ENCODE results near the gene TSHZ3.

TSHZ3 gene

DNA sequence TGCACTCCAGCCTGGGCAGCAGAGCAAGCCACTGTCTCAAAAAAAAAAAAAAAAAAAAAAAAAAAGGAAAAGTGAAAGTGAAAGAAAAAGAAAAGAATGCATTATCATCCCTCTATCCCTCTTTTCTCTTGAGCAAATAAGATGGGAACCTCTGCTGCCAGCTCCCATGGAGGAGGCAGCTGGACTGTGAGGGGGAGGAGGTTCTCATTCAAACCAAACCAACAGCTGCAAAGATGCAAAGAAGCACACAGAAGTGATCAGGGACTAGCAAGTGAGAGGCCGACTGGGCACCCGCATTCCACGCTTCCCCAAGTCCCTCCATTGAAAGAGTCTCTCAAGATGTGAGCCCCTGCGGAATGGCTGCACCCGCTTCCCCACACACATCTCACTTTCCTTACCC, 63.5 kb downstream of the TSHZ3 start:
- no peak for DNase-seq

DNA sequence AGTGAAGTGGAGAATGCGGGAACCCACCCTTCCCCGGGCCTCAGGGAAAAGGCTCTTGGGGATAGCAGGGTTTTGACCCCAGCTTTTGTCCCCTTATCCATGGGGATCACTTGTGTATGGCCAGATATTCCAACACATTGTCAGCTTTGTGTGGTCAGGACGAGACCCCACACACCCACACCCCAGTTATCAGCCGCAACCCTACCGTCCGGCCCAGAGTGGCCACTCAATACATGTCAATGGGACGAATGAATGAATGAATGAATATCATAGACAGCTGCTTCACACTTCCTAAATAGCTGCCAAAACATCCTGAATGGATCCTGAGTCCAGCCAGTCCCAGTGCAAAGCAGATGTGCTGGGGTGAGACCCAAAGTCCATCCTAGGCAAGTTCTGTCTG, 64.6 kb downstream of the TSHZ3 start:
- DNase-seq: no peak

DNA sequence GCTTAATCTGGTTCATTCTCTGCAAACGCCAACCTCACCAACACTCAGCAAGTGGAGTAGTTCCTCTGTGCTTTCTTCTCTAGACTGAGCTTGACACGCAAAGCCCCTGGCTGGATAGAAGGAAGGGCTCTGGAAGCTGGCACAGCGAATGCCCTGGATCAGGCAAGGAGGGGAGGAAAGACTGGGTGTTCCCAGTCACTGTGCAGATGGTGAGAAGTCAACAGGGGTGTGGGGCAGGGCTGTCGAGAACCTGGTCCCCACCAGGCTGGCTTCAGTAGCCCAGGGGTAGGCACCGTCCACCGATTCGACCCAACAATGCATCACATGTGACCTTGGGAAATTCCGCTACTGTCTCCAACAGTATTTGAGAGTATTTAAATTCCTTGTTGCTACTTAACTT, 65.5 kb downstream of the TSHZ3 start:
- DNase-seq: no peak

DNA sequence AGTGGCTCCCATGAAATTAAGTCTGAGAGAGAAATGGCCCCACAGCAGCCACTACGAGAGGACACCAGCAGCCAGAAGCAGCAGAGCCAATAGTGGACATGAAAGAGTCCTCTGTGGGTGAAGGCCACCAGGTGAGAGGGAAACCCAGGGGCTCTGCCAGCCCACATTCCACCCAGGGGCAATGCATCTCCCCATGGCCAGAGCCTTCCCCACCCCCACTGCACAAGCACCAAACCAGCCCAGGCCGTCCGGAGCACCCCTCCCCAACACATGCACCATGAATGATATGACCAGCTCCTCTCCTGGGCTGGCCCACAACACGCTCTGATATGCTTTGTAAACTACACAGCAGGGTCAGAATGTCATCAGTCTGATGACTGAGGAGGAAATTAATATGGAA, 66.9 kb downstream of the TSHZ3 start:
- no peak for DNase-seq

DNA sequence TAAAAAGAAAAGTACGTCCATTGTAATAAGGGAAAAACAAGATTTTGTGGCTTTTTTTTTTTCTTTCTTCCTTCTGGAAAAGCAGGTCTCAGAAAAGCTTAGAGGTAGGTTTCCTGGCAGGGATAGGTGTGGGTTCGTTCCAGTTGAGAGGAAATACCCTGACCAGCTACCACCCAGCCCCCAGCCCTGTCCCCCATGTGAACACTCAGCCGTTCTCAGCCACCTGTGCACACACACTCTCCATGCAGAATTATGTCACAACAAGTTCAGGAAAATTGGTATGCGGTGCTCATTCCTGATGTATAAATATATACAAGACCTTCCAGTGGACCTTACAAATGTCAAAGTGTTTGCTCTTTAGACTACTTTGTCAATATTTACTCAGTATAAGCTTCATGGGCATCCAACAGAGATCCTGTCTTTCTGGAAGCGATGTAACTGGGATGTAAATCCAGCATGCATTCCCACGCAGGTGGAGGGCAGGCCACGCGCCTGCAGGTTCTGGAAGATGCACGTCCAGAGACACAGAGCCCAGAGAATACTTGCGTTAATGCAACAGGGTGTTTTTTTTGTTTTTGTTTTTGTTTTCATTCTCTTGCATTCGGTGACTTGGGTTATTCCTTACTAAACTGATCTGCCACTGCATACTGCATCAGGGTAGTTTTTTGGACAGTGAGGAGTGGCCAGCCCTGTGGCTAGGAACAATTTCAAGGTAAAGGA, 68.8 kb downstream of the TSHZ3 start:
- no peak for DNase-seq

DNA sequence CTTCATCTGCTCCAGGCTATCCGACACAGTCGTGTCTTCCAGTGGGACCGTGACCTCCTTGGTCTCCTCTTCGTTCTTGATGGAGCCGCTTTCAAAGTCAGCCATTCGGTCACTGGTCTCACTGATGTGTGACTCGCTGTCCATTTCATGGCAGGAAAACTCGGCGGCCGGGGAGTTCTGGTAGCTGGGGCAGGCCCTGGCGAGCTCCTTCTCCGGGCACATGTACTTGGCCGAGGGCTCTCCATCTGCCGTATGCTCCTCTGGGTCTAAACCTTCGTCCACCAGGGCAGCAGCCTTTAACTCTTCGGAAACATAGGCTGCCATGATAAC, 69.8 kb downstream of the TSHZ3 start:
- DNase-seq: no peak

DNA sequence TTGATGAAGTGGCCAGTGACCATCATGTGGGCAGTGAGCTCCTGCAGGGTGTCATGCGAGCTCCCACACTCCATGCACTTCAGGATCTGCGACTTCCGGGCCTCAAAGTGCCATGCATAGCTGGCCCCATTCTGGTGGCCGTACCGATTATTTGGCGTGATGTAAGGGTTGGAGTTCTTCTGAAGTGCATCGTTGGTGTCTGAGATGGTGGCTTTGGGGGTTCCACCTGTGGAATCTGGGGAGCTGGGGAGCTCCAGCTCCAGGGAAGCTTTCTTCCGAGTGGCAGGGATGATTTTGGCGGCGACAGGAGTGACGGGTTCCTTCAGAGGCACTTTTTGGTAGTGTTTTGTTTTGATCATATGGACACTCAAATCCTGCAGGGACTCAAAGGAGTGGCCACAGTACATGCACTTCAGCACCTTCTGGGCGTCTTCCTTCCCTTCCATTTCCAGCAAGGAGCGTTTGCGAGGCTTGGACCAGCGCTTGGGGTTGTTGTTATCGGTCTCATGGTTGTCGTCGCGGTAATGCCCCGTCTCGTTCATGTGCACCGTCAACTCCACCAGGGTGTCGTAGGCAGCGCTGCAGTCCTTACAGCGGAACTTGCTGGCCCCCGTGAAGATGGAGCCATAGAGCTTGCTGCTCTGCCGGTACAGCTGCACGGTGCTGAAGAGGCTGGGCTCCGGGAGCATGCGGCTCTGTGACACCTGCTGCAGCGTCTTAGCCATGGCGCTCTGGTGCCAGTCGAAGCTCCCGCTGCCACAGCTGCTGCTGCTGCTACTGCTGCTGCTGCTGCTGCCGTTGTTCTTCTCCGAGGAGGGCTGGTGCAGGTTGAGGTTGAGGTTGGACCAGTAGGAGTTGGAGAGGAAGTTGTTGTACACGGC, 70.4 kb downstream of the TSHZ3 start:
- DNase-seq: no peak

DNA sequence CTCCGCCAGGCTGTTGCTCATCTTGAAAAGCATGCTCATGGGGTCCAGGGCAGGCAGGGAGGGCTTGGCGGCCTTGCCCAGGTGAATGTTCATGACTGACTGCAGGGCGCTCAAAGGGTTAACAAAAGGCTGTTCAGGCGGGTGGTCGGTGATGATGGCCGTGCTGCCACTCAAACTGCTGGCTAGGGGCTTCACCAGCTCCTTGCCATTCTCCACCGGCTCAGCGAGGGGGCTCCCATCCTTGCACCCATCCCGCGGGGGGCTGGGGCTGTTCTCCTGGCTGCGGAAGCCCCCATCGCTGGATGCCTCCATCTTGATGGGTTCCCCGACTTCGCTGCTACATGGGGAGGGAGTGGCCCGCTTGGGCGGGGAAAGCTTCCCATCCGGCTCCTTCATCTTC, 71.7 kb downstream of the TSHZ3 start:
- no peak for DNase-seq

DNA sequence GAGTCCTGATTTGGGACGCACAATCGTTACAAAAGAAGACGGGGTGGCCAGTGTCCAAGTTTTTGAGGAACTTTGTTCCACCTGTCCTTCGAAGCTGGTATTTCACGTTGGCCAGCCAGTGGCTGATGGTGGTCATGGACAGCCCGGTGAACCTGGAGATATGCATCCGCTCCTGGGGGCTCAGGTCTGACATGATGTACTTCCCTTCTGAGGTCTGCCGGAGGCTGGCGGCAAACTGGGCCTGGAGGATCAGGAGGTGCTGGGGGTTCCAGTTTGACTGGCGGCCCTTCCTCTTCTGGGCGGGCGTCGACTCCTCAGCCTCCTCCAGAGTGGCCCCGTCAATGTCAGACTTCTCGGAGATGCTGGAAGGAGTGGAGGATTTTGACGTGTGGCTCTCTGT, 72.4 kb downstream of the TSHZ3 start:
- no peak for DNase-seq

DNA sequence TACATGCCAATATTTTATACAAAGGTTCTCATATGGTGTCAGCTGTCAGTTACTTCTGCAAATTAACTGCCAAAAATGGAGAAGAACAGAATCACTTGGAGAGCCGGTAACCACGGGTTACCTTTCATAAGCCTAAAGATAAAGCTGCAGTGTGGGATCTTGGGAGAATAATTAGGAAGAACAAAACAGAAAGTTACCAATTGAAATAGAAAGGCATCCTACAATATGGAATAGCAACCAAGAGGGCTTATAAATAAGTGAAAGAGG, 74.2 kb downstream of the TSHZ3 start:
- no peak for DNase-seq

DNA sequence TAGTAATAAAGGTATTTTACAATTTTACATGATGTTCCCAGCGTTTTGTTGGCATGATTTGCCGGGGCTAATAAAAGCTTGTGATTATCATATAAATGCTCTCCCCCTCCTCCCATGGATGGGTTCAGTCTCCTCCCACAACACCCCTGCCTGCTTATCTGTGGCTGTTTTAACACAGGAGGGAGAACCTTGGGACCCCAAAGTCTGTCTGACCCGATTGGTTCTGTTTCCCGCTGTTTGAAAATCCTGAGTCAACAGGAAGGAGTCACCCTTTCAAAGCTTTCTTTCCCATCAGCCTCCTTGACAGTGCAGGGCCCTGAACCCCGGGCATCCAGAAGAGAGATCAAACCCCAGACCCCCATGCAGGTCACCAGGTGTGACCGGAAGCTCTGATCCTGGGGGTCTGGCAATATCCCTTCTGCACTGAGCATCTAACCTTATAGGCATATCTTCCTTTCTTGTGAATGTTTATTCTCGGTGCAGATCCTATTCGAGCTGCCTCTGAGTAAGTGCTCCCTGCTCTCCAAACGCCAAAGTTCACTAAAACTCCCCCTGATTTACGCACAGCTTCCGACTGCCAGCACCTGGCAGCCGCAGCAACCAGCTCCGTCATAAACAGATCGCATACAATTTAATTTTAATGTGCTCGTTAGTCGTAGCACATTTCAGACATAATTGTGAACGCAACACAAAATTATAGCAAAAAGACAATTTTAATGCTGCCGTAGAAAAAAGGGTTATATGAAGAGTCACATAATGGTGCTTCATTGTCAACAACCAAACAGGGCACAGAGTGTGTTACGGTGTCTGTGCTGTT, 74.8 kb downstream of the TSHZ3 start:
- DNase-seq: no peak

DNA sequence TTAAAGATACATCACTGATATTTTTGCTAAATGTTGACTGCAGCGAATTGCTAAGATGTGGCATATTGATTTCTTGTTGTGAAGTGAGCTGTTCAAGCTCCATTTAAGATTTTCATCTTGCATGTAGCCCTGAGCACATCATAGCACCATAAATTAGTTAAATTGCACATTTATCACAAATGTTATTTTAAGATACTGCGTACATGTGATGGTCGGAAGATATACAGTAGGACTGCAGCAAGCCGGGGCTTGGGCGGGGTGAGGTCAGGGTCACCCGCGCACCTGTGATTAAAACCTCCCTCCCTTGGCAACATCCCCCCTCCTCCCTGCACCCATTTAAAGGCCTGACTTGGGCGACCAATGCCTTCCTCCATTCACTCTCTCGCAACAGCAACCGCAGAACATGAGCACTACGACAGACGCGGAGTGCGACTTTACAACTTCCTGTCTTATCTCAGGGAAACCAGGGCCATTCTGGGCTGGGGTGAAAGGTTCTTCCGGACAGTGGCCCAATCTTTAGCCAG, 76.6 kb downstream of the TSHZ3 start:
- no peak for DNase-seq

DNA sequence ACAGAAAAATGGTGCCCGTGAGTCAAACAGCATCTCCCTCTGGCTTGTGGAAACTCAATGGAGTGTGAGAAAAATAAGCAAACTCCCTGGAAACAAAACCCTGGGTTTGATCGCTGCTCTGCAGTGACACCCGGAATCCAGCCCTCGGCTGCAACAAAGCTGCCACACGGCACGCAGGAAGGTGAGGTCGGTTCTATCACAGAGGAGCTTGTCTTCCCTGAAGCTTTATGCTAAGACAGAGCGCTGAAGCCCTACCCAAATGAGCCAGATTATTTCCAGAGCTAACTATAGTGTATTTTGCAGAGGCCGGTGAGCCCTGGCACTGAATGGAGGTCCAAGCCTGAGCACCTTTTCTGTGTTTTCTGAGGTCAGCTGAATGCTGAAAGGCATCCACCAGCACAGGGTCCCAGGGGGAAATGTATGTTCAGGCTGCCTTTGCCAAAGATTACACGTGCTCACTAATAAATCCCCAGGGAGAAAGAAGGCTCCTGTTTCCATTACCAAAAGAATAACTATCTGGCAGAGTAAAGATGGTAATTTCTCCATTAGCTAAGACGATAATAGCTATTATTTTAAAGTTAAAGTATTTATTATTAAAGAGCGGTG, 77.8 kb downstream of the TSHZ3 start:
- DNase-seq: no peak

DNA sequence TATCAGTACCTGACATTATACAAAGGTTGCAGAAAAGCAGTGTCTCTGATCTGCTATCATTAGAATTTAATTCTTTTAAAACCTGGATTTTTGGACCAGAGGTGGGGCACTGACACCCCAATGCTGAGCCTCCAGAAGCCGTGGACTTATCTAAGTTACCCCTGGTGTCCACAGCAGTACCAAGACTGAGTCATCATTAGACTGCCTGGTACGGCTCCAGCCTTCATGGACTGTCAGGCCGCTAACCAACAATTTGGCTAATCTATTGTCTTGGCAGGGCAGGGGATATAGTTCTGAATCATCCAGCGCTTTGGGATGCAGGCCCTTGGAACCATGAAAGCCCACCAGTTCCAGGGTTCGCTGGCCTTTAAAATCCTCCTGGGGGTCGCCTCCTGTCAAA, 78.3 kb downstream of the TSHZ3 start:
- no peak for DNase-seq

DNA sequence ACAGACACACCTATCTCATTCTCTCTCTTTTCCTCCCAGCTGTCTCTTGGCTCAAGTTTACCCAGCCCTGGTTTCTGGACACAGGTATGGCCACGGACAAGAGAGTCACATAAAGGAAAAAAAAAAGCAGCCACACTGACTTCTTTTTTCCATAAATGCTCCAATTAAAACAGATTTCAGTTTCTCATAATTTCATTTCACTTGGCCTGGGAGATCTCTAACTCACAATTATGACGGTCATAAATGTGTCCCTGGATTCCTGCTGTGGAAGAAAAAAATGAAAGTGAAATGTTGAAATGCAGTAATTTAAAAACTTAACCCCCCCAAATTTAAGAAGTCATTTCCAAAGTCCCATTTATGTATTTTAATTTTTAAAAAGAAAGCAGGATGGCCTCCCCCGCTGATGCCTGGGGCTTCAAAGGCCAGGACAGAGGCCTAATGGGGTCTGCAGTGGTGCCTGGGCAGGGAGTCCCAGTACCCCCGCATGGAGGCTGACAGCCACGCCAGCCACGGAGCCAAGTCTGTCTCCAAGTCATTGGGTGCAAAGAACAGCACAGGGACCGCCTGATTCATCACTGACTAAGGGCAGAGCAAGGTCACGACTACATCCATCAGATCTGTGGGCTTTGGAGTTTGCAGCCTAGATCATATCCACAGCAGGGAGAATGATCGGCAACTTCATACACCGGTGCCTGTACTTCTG, 79.7 kb downstream of the TSHZ3 start:
- DNase-seq: no peak

DNA sequence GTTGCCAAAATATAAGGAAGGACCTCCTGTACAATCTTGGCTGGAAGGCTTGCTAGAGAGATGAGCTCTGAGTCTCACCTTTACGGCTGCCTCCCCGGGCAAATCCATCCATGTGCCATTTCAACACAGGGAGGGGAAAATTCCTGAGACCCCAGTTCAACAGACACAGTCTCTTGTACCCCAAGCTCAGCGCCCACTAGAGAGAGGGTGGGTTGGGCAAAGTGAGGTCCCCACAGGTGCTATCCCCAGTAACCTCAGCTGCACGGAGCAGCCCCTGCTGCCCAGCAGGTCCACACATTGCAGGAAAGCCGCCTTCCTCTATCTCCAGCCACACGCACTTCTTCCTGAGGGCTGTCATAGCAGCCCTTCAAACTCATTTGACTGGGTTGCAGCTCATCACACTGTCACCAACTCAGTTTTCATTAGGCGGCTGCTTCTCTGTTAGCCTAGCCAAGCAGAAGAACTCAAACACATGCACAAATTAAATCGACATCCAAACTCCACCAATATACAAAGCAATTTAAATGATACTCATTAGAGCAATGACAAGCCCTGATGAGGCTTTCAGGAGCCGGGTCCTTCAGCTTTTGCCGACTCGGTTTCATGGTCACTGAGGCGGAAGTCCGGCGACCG, 80.4 kb downstream of the TSHZ3 start:
- DNase-seq: no peak

DNA sequence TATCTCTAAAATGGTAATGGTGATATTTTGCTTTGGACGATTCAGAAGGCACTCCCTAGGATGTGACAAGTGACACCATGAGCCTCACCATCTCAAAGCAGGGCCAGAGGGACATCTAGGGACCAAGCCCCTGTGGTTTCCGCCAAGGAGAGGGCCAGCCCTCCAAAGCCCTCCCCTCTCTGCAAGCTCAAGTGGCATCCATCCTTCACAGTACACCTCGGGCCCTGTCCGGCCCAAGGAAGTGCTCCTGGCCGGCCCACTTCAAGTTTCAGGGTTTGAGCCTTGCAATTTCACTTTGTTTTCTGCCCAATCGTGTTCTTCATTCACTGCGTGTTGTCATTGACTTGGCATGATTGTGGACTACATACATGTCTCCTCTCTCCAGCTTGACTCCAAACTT, 82.5 kb downstream of the TSHZ3 start:
- no peak for DNase-seq

DNA sequence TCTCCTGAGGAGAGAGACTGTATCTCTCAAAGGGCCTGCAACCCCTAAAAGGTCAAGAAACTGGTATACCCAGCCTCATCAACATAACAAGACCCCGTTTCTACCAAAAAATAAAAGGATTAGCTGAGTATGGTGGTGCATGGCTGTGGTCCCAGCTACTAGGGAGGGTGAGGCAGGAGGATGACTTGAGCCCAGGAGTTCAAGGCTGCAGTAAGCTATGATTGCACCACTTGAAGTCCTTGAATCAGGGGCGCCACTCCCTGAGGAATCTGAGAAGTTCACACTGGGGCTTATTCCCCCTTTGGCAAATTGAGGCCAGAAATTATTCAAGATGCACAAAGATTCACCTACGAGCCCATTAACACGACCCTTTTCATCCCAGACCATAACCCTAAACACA, 83.0 kb downstream of the TSHZ3 start:
- no peak for DNase-seq

DNA sequence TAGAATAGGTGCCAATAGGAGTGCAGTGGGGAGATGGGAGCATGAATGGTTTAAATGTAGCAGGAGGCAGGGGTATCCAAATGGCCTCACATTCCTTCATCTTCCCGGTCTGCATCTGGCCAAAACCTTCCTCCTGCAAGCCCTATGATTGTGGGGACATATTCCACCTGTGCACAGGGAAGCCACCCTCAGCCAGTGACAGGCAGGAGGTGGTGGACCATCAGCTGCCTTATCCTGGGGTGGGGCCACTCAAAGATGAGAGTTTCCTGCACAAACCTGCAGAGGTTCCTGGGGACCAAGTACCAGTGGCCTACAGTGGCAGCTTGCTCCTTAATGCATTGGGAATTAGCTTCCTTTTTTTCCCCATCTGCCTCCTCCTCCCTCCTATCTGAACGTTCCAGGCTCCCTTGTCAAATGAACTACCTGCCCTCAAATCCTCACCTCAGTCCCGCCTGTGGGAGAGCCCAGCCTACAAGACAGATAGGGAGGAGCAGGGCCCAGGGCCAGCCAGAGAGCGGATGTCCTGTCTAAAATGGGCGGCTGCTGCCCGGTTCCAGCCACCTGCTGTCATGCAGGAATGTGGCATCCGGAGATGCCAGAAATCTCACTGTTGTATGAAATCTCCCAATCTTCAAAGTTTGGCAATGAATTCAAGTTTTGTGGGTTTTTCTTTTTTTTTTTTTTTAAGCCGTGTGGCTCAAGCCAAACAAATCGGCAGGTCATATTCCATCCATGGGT, 85.0 kb downstream of the TSHZ3 start:
- no peak for DNase-seq

DNA sequence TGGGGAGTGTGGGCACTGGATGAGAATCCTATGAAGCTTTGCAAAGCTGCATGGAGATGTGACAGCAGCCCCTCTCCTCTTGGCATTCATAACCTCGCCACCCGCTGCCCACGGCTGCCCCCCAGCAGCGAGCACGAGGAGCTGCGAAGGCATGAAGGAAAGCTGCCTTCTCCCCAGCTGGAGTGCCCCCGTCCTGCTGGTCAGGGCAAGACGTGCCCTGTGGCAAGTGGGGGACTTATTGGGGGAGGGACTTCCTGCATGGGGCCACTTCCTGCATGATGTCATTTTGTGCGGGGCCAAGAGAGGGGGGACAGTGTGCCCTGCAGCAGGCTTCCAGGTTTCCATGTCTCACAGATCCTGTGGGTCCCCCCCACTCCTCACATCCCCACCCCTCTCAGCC, 85.9 kb downstream of the TSHZ3 start:
- DNase-seq: no peak

DNA sequence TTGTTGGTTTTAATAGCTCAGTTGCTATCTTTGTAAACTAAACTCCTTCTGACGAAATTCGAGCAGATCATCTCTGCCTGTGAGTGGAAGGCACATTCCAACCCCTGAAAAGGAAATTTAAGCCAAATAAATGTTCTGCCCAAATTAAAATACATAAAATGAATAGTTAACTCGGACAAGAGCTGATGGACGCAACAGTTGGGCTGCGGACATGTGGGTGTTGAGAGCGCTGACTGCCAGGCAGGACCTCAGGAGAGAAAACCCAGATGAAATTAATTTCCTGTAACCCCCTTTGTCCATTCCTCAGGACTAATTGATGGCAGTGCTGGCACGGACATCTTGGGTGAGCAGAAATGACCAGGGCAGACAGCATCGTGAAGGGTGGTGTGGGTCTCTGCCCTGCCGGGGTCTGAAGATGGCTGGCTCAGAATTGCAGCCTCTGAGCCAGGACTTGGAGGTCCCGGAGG, 86.5 kb downstream of the TSHZ3 start:
- no peak for DNase-seq
